ENCODE data around the gene LAMA4.
"Not testable (repeated sequence)": the region's sequence is repeated elsewhere in the genome, so short reads cannot be mapped to it uniquely, and the experiment has no call there.

LAMA4 gene

GRCh38 chr6:112207131-112207530, 47.2 kb downstream of the LAMA4 start:
- DNase-seq, result no peak

DNA sequence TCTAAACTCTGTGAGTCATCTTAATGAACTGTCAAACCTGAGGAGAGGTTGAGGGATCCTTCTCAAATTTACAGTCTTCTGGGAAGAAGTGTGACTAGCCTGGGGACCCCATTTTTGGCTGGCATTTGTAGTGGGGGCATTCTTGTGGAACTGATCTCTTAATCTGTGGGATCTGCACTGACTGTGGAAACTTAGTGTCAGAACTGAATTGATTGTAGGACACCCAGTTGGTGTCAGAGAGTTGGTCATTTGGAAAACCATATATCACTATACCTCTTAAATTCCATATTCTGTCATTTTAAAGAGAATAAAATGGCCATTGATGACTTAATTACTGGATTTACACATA, 48.3 kb downstream of the LAMA4 start:
- no peak for DNase-seq

- no peak for DNase-seq
Measured at GRCh38 chr6:112205427-112206109, 48.8 kb downstream of the LAMA4 start.

DNA sequence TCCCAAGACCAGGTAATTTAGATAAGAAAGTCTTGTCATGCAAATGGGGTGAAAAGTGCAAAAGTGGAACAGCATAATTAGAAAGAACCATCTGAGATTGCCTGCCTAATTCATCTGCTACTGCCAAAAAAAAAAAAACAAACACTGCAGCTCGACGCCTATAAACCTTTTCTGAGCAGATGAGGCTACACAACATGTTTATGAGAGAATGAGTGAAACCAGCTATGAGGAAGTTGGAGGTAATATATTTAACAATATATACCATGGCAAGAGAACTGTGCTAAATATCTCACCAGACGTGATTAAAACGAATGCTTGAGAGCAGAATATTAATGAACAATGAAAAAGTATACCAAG, 50.0 kb downstream of the LAMA4 start:
- DNase-seq, result no peak

DNA sequence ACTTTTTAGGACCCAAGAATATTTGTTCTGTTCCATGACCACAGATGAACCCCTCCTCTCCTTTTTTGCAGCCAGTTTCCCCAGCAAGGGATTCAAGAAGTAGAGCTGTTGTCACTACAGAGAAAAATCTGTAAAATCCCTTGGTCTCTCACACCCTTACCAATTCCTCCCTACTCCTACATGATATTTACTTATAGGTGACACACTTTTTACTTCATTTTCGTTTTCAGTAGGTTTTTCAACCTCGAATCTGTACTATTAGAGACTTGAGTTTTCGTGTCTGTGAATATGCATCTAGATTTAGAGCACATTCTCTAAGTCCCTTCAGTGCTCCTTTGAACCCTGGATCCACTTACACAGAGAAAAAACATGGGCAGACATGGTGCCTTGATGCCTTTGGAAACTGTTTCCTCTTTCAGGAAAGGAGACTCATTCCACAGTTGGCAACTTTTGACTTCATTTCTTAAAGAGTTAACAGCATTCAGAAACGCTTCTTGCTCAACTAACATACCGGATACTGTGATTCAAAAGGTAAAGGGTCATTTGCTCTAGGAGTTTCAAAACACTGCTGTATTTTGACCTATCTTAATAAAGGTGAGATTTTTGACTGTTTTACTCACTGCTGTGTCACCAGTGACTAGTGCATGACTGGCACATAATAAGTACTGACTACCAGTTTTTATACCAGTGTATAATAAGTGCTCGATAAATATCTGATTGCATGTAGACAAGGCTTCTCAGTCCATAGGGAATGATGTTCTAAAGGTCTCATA, 50.6 kb downstream of the LAMA4 start:
- DNase-seq, result no peak

GRCh38 chr6:112202639-112203341, 51.6 kb downstream of the LAMA4 start:
- DNase-seq, result no peak

GRCh38 chr6:112200185-112200914, 54.0 kb downstream of the LAMA4 start:
- not testable (repeated sequence) for DNase-seq

- DNase-seq, result no peak
Measured at GRCh38 chr6:112199001-112199403, 55.4 kb downstream of the LAMA4 start.

GRCh38 chr6:112198582-112198981, 55.8 kb downstream of the LAMA4 start:
- DNase-seq, result no peak

DNA sequence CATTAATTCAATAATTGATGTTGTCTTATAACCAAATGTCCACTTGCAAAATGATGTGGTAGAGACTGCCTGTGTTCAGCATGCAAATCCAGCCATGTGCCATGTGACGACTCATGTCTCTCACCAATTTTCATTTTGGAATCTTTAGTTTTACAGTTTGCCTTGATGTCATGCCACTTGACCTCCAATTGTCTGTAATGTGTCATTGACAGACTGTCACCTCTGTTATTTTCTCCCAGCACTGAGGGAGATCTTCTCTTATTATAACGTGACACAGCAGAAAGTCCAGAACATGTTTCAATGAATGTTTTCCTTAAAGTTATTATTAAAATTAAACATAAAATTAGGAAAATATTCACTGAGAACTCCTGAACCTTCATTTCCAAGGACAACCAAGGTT, 56.7 kb downstream of the LAMA4 start:
- no peak for DNase-seq

DNA sequence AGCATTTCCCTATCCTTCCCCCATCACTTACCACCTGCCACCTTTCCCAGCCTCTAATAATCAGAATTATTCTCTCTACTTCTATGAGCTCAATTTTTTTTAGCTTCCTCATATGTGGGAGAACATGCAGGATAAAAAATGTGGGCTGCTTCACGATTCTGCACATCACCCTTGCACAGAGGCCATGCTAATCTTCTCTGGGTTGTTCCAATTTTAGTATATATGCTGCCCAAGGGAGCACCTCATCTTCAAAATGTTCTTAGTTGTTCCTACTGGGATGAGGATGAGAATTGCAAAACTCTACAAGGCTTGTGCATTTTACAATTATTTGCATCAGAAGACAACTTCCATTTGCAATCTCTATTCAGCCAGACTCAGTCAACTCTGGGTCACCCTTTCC, 58.1 kb downstream of the LAMA4 start:
- no peak for DNase-seq

GRCh38 chr6:112195166-112195565, 59.2 kb downstream of the LAMA4 start:
- no peak for DNase-seq

DNA sequence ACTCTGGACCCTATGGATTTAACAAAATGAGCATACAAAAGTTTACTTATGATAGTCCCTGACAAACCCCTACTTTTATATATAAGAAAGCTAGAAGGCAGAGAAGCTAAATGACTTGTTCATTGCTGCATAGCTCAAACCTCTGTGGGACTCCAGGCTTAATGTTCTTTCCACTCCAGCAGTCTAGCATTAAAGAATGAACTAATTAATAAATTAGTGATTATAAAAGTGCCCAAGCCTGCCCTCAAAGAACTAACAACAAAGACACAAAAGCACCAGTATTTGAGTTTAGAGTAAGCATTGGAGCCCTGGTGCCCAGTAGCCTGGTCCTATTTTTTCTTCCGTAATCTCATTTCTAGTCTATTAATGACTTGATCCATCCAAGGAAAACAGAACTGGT, 59.9 kb downstream of the LAMA4 start:
- no peak for DNase-seq

DNA sequence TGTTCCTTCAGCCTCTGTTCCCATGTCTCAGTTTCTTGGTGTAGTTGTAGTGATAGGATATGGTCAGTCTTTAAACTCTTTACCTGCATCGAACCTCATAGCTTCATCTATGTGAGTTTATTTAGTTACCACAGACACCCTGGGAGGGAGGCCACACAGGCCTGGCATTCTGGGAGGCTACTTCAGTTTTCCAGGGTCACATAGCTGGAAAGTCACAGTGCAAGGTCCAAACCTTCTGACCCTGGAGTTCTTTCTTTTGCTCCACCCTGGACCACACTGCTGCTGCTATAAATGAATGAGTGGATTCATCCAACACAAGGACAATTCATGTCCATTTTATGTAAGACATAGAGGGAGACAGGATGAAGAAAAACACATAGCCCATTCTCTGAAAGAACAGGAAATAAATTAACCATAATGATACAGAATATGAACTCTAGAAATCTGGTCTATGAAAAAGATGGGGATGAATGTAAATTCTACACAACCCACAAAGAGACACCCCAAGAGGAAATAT, 60.8 kb downstream of the LAMA4 start:
- no peak for DNase-seq

- DNase-seq, result no peak
Measured at GRCh38 chr6:112193117-112193516, 61.2 kb downstream of the LAMA4 start.

DNA sequence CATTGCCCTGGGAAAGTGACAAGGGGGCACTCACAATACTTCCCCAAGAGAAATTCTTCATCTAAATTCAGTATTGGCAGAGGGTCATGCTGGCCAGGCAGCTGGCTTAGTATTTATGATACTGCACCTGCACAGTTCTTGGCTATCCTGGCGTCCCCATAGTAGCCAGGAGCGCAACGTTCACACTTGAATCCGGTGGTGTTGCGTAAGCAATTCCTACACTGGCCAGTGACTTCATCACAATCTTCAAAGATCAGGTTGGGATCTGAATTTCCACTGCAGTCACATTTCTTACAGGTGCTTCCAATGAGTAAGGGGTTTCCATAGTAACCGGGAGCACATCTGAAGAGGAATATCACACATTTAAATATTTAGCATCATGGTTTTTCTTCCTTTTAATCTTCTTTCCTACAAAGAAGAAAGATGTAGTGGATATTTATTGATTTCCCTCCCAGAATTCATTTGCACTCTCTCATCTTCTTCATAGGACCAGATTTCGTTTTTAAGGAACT, 62.8 kb downstream of the LAMA4 start:
- DNase-seq, result no peak

DNA sequence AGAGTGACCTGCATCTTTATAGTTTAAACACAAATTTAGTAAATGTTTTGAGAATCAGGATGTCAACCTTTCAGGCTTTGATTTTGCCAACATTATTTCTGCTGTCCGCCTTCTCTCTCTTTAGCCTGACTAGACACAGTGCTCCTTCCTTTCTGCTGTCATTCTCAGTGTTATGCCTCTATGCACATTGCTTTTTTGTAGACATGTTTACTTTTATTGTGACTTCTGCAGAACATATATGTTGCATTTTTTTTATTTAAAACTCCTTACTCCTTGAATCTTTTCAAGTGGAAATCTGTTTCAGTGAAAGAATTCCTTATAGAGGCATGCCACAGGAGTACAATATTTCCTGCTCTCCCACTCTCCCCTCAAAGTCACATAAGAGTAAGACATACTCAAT, 64.2 kb downstream of the LAMA4 start:
- no peak for DNase-seq

- no peak for DNase-seq
Measured at GRCh38 chr6:112189494-112189893, 64.9 kb downstream of the LAMA4 start.

DNA sequence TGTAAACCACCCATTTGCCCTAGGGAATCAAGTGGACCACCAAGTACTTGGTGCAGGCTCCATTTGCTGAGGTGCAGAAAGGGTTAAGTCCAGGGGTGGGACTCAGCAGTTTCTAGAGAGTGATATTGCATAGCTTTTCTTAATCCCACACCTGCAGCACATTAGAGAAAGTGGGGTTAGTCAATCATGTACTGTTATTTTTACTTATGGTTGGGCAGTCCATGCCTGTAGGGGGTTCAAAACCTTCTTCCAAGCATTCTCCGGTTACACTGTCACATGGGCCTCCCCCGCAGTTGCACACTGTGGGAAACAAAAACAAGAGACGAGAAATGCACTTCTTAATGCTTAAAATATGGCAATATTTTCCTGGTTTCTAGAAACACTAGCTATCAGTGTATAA, 65.5 kb downstream of the LAMA4 start:
- DNase-seq, result no peak

DNA sequence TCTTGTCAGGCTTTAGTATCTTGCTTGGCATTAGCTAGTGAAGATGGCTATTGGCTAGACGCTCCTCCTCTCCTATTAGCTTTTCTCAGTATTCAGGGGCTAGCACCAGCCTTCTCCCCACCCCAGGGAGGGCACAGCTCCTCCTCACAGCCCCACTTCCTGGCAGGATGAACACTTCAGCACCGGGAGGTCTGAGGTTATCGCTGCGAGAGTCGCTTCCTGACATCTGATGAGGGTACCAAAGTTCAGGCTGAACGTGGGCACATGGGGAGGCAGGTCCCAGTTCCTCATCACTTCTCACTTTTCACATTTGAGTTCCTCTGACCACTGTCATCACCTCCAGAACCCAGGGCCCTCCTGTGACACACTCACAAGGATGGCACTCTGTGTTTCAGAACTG, 66.6 kb downstream of the LAMA4 start:
- DNase-seq, result no peak

DNA sequence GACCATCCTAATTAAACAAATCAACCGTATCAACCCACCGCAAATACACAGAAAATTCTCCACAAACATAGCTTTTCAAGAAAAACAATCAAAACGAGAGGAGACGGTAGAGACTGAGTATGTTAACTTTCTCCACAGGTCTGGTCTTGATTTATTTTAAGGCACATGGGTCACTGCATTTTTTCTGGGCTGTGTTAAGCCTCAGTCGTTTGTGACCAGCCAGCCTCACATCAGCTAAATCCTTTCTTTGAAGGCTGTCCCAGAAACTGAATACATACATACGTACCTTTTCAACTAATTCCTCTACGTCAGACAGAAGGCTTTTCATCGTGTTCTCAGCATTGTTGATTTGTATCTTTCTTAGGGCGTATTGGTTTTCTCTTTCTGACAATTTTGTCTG, 69.4 kb downstream of the LAMA4 start:
- DNase-seq, result no peak

- no peak for DNase-seq
Measured at GRCh38 chr6:112183271-112183671, 71.1 kb downstream of the LAMA4 start.

- DNase-seq, result no peak
Measured at GRCh38 chr6:112181130-112181529, 73.2 kb downstream of the LAMA4 start.

All from NCI-H1436 treated with DMSO at 0.1 percent for 48 hours (cell line).